Chondrocyte (in vitro differentiated cells): ENCODE data around the gene KRTAP22-1. TPM values are rescaled to one million over a fixed set of nuclear protein-coding genes. Genes with fewer than 3 reads are reported as not detected.

ENCODE experiments used
- DNase-seq: peaks from one replicate; pipeline ENCODE4 v3.0.0; 2021; ENCODE audit warnings: mixed read lengths, low spot score
- H3K27ac Mint-ChIP-seq: one replicate; pipeline ENCODE4 v1.8.0; 2021; ENCODE audit warnings: mild to moderate bottlenecking, moderate library complexity, mixed read lengths; ENCODE audit not compliant: unreplicated experiment
- H3K27me3 Mint-ChIP-seq: 2 replicates; pipeline ENCODE4 v1.8.0; 2021; ENCODE audit warnings: low read depth, mixed read lengths
- H3K36me3 Mint-ChIP-seq: 2 replicates; pipeline ENCODE4 v1.8.0; 2021; ENCODE audit warnings: low read depth, mixed read lengths
- H3K4me1 Mint-ChIP-seq: 2 replicates; pipeline ENCODE4 v1.8.0; 2021; ENCODE audit warnings: low read depth, mild to moderate bottlenecking, mixed read lengths
- H3K4me3 Mint-ChIP-seq: one replicate; pipeline ENCODE4 v1.8.0; 2021; ENCODE audit warnings: mild to moderate bottlenecking, moderate library complexity, mixed read lengths; ENCODE audit not compliant: unreplicated experiment
- H3K9me3 Mint-ChIP-seq: 2 replicates; pipeline ENCODE4 v1.8.0; 2021; ENCODE audit warnings: low read depth, mixed read lengths
- CTCF ChIP-seq: fragments of 200-600 bp; sonication (generic); IDR thresholded peaks from 2 replicates; pipeline ENCODE4 v1.5.0; 2021; ENCODE audit warnings: antibody characterized with exemption, mild to moderate bottlenecking, moderate library complexity
- total RNA-seq: library from RNA; stranded (reverse); gene quantifications from 3 replicates; pipeline ENCODE4 v1.2.1, GENCODE V29; 2021

Gene KRTAP22-1
- total RNA-seq, 1 donor from 2014 or later, result not detected

GRCh38 chr21:30629200-30629599, 28.3 kb downstream of the KRTAP22-1 start:
- DNase-seq, result no peak

GRCh38 chr21:30634906-30635305, 34.0 kb downstream of the KRTAP22-1 start, which contains the start of gene KRTAP20-2:
Gene KRTAP20-2 (plus strand): TSS chr21:30635206. CDS start chr21:30635264, 58 bp downstream.
- Mint-ChIP-seq H3K27me3 (no peaks in the 10 kb centered on the region), H3K36me3 (no peaks in the 10 kb centered on the region), H3K4me1 (no peaks in the 10 kb centered on the region), H3K27ac (no peak within 1 kb of the TSS), H3K9me3 (peaks cover 10% of the 10 kb centered on the region), H3K4me3 (no peak within 1 kb of the TSS)
- no peak for TF ChIP-seq CTCF
- no peak for DNase-seq

More at GRCh38 chr21:30629200-30629599, 28.3 kb downstream of the KRTAP22-1 start:
- Mint-ChIP-seq H3K9me3 (peaks cover 22% of the 10 kb centered on the region), H3K27ac (no peak overlapping the region), H3K27me3 (no peaks in the 10 kb centered on the region), H3K4me3 (no peak overlapping the region), H3K4me1 (no peaks in the 10 kb centered on the region), H3K36me3 (no peaks in the 10 kb centered on the region)
- TF ChIP-seq CTCF, result no peak

GRCh38 chr21:30638686-30639085, 37.8 kb downstream of the KRTAP22-1 start:
- H3K4me3 Mint-ChIP-seq, result no peak overlapping the region
- TF ChIP-seq CTCF, result no peak
- DNase-seq, result no peak
- peaks cover 20% of the 10 kb centered on the region for H3K9me3 Mint-ChIP-seq
- H3K27ac Mint-ChIP-seq, result no peak overlapping the region
- no peaks in the 10 kb centered on the region for H3K27me3 Mint-ChIP-seq
- H3K36me3 Mint-ChIP-seq, result no peaks in the 10 kb centered on the region
- no peaks in the 10 kb centered on the region for H3K4me1 Mint-ChIP-seq

- TF ChIP-seq CTCF, result no peak
- H3K27me3 Mint-ChIP-seq, result no peaks in the 10 kb centered on the region
- H3K9me3 Mint-ChIP-seq, result peaks cover 36% of the 10 kb centered on the region
Measured at GRCh38 chr21:30642564-30642963, 41.7 kb downstream of the KRTAP22-1 start, which contains the start of gene KRTAP20-3. Gene KRTAP20-3 (plus strand): TSS chr21:30642864.

GRCh38 chr21:30646904-30647414, 46.1 kb downstream of the KRTAP22-1 start:
- Mint-ChIP-seq H3K4me3 (no peak overlapping the region), H3K4me1 (no peaks in the 10 kb centered on the region), H3K36me3 (no peaks in the 10 kb centered on the region), H3K27ac (no peak overlapping the region), H3K27me3 (no peaks in the 10 kb centered on the region), H3K9me3 (peaks cover 30% of the 10 kb centered on the region)
- no peak for DNase-seq
- TF ChIP-seq CTCF, result no peak

More at GRCh38 chr21:30642564-30642963, 41.7 kb downstream of the KRTAP22-1 start, which contains the start of gene KRTAP20-3:
- Mint-ChIP-seq H3K27ac (no peak within 1 kb of the TSS), H3K4me1 (no peaks in the 10 kb centered on the region), H3K4me3 (no peak within 1 kb of the TSS), H3K36me3 (no peaks in the 10 kb centered on the region)
- DNase-seq, result no peak

Other genes starting within 250 kb of the KRTAP22-1 start
- gene KRTAP13-2, start 228.8 kb upstream of the KRTAP22-1 start, total RNA-seq, result not detected in 3 replicates
- gene KRTAP13-1, start 205.1 kb upstream of the KRTAP22-1 start, total RNA-seq, result not detected in 3 replicates
- not detected in 3 replicates for gene KRTAP13-3, start 175.2 kb upstream of the KRTAP22-1 start, total RNA-seq
- not detected in 3 replicates for gene KRTAP13-4, start 170.9 kb upstream of the KRTAP22-1 start, total RNA-seq
- gene KRTAP15-1, start 160.8 kb upstream of the KRTAP22-1 start, total RNA-seq, result not detected in 3 replicates
- gene KRTAP19-1, start 120.7 kb upstream of the KRTAP22-1 start, total RNA-seq, result not detected in 3 replicates
- not detected in 3 replicates for gene KRTAP19-2, start 113.7 kb upstream of the KRTAP22-1 start, total RNA-seq
- gene KRTAP19-3, start 109.1 kb upstream of the KRTAP22-1 start, total RNA-seq, result not detected in 3 replicates
- gene KRTAP19-4, start 103.9 kb upstream of the KRTAP22-1 start, total RNA-seq, result not detected in 3 replicates
- gene KRTAP19-5, start 98.9 kb upstream of the KRTAP22-1 start, total RNA-seq, result not detected in 3 replicates
- not detected in 3 replicates for gene KRTAP19-6, start 59.2 kb upstream of the KRTAP22-1 start, total RNA-seq
- gene KRTAP19-7, start 39.8 kb upstream of the KRTAP22-1 start, total RNA-seq, result not detected in 3 replicates
- not detected in 3 replicates for gene KRTAP22-2, start 10.7 kb upstream of the KRTAP22-1 start, total RNA-seq
- gene KRTAP6-3, start 8.6 kb upstream of the KRTAP22-1 start, total RNA-seq, result not detected in 3 replicates
- not detected in 3 replicates for gene KRTAP6-2, start 2.2 kb upstream of the KRTAP22-1 start, total RNA-seq
- gene KRTAP6-1, start 12.8 kb downstream of the KRTAP22-1 start, total RNA-seq, result not detected in 3 replicates
- not detected in 3 replicates for gene KRTAP20-1, start 15.3 kb downstream of the KRTAP22-1 start, total RNA-seq
- gene KRTAP20-4, start 19.5 kb downstream of the KRTAP22-1 start, total RNA-seq, result not detected in 3 replicates
- not detected in 3 replicates for gene KRTAP20-2, start 34.1 kb downstream of the KRTAP22-1 start, total RNA-seq
- gene KRTAP20-3, start 41.8 kb downstream of the KRTAP22-1 start, total RNA-seq, result not detected in 3 replicates
- not detected in 3 replicates for gene KRTAP21-3, start 117.7 kb downstream of the KRTAP22-1 start, total RNA-seq
- not detected in 3 replicates for gene KRTAP21-2, start 146.2 kb downstream of the KRTAP22-1 start, total RNA-seq
- not detected in 3 replicates for gene KRTAP21-1, start 154.3 kb downstream of the KRTAP22-1 start, total RNA-seq
- not detected in 3 replicates for gene KRTAP8-1, start 212.2 kb downstream of the KRTAP22-1 start, total RNA-seq
- gene KRTAP7-1, start 228.7 kb downstream of the KRTAP22-1 start, total RNA-seq, result not detected in 3 replicates